Colonic mucosa (tissue), 4 donors: ENCODE data around the gene PRADC1. TPM values are rescaled to one million over a fixed set of nuclear protein-coding genes. Genes with fewer than 3 reads are reported as not detected.
A peak's percentile ranks its signal among the peaks of the same experiment; 100 is the strongest.

Source experiments
- DNase-seq: peaks from one replicate; pipeline ENCODE4 v3.0.0-alpha.2; 2020
- H3K27ac ChIP-seq: fragments of 200-600 bp; one replicate; pipeline ENCODE4 v1.8.0; 2021
- H3K27me3 ChIP-seq: fragments of 200-600 bp; one replicate; pipeline ENCODE4 v1.8.0; 2021
- H3K36me3 ChIP-seq: fragments of 200-600 bp; one replicate; pipeline ENCODE4 v1.8.0; 2021
- H3K4me1 ChIP-seq: fragments of 200-600 bp; one replicate; pipeline ENCODE4 v1.8.0; 2021; ENCODE audit warnings: mild to moderate bottlenecking
- H3K4me3 ChIP-seq: fragments of 200-600 bp; one replicate; pipeline ENCODE4 v1.8.0; 2021
- H3K9ac ChIP-seq, 2 donors: one replicate each; pipeline ENCODE4 v1.7.0; 2013; ENCODE audit warnings: control low read depth in 2 of 2, low read depth in 2 of 2, low read length in 2 of 2
- H3K9me3 ChIP-seq: fragments of 200-600 bp; one replicate; pipeline ENCODE4 v1.8.0; 2021
- CTCF ChIP-seq: fragments of 200-600 bp; IDR thresholded peaks from one replicate; pipeline ENCODE4 v1.8.0; 2022; ENCODE audit warnings: antibody characterized with exemption, mild to moderate bottlenecking
- intact Hi-C: fragments of 100-400 bp; cut with DNase I; formaldehyde crosslinking; loops from one replicate; pipeline ENCODE4 v1.14.1; 2022
- total RNA-seq, 2 donors: library from RNA; stranded (reverse); fragmentation: NEBNext Ultra II Directional in 1 of 2; extraction: Animal tissue kit (Norgen Biotek cat#: 25700) in 1 of 2; gene quantifications; one replicate each; pipeline ENCODE4 v1.2.1, GENCODE V29; 2021
- donor health status: healthy.
- donor health status: DM: no; HTN: no; CAD: no.
- donor health status: DM: no; HTN: no; CAD: no.

Gene PRADC1
- 10 to 100 TPM; 36.2 to 47.5 TPM for total RNA-seq

- H3K4me3 ChIP-seq: peak within 1 kb of the TSS; percentile 76
- peak; percentile 99 for DNase-seq
- no peaks in the 10 kb centered on the region for H3K36me3 ChIP-seq
- intact Hi-C loops: no loop called here
- TF ChIP-seq CTCF: no peak
- no peaks in the 10 kb centered on the region for H3K27me3 ChIP-seq
- H3K4me1 ChIP-seq: no peaks in the 10 kb centered on the region
- no peaks in the 10 kb centered on the region for H3K9me3 ChIP-seq
- peak within 1 kb of the TSS; percentile 96 for H3K27ac ChIP-seq
- peak within 1 kb of the TSS; percentile 82 to 99 for H3K9ac ChIP-seq
Measured at GRCh38 chr2:73233154-73233931, at the start of gene PRADC1. PRADC1 (minus strand) TSS chr2:73233239; CDS start chr2:73233160, 79 bp downstream.

- TF ChIP-seq CTCF: no peak
- H3K4me3 ChIP-seq: no peak overlapping the region
- H3K4me1 ChIP-seq: no peaks in the 10 kb centered on the region
- H3K27me3 ChIP-seq: no peaks in the 10 kb centered on the region
- H3K9ac ChIP-seq: no peak overlapping the region
- H3K9me3 ChIP-seq: no peaks in the 10 kb centered on the region
- no peak for DNase-seq
- H3K27ac ChIP-seq: no peak overlapping the region
- intact Hi-C loops: no loop called here
- H3K36me3 ChIP-seq: no peaks in the 10 kb centered on the region
Measured at GRCh38 chr2:73281244-73281643, 48.2 kb upstream of the PRADC1 start.

GRCh38 chr2:73279852-73280251 is 46.8 kb upstream of the PRADC1 start:
- intact Hi-C loops: no loop called here
- Histone ChIP-seq H3K36me3 (no peaks in the 10 kb centered on the region), H3K27ac (no peak overlapping the region), H3K4me3 (no peak overlapping the region), H3K9me3 (no peaks in the 10 kb centered on the region), H3K4me1 (no peaks in the 10 kb centered on the region), H3K9ac (no peak overlapping the region), H3K27me3 (no peaks in the 10 kb centered on the region)
- no peak for DNase-seq
- TF ChIP-seq CTCF: no peak

GRCh38 chr2:73272270-73272669 is 39.2 kb upstream of the PRADC1 start:
- Histone ChIP-seq H3K9me3 (no peaks in the 10 kb centered on the region), H3K27ac (no peak overlapping the region), H3K4me3 (no peak overlapping the region), H3K36me3 (no peaks in the 10 kb centered on the region), H3K9ac (no peak overlapping the region), H3K27me3 (no peaks in the 10 kb centered on the region), H3K4me1 (peaks cover 4% of the 10 kb centered on the region)
- no peak for TF ChIP-seq CTCF
- intact Hi-C loops: no loop called here
- DNase-seq: no peak

GRCh38 chr2:73269686-73270465 is 36.8 kb upstream of the PRADC1 start:
- Histone ChIP-seq H3K4me1 (peaks cover 4% of the 10 kb centered on the region), H3K9me3 (no peaks in the 10 kb centered on the region), H3K27ac (no peak overlapping the region), H3K4me3 (peak overlapping the region; percentile 37), H3K36me3 (no peaks in the 10 kb centered on the region), H3K9ac (peak overlapping the region in 1 of 2 donors; percentile 50), H3K27me3 (no peaks in the 10 kb centered on the region)
- no peak for DNase-seq
- no peak for TF ChIP-seq CTCF
- intact Hi-C loops: no loop called here
